SJCRH30 (cell line): Measurements from ENCODE around the gene TOM1L2. TPM values are rescaled to one million over a fixed set of nuclear protein-coding genes. Genes with fewer than 3 reads are reported as not detected.

Experiments
- DNase-seq, 2 experiments: peaks; one replicate each; pipeline ENCODE4 v3.0.0-alpha.2; 2015 to 2020
- H3K27ac ChIP-seq: fragments of 250-450 bp; sonication (Bioruptor Pico); 2 replicates; pipeline ENCODE4 v1.5.1; 2020; ENCODE audit warnings: mild to moderate bottlenecking, moderate library complexity
- H3K27me3 ChIP-seq: fragments of 250-450 bp; sonication (Bioruptor Pico); 2 replicates; pipeline ENCODE4 v1.5.1; 2020; ENCODE audit warnings: mild to moderate bottlenecking, moderate library complexity
- H3K36me3 ChIP-seq: fragments of 250-450 bp; sonication (Bioruptor Pico); 2 replicates; pipeline ENCODE4 v1.5.1; 2020; ENCODE audit warnings: mild to moderate bottlenecking, moderate library complexity
- H3K4me1 ChIP-seq: fragments of 250-450 bp; sonication (Bioruptor Pico); 2 replicates; pipeline ENCODE4 v1.5.1; 2020; ENCODE audit warnings: mild to moderate bottlenecking, moderate library complexity
- H3K4me3 ChIP-seq: fragments of 250-450 bp; sonication (Bioruptor Pico); 2 replicates; pipeline ENCODE4 v1.5.1; 2020; ENCODE audit warnings: mild to moderate bottlenecking, moderate library complexity
- H3K9me3 ChIP-seq: fragments of 250-450 bp; sonication (Bioruptor Pico); replicated peaks from 2 replicates; pipeline ENCODE4 v1.5.1; 2020; ENCODE audit warnings: mild to moderate bottlenecking, moderate library complexity
- total RNA-seq: library from RNA; depleted of rRNA; stranded (reverse); fragments of >200 nt; shearing (Covaris generic); gene quantifications from 2 replicates; pipeline ENCODE4 v1.2.3, GENCODE V29; 2014

Gene TOM1L2
- total RNA-seq, 1 experiment from 2014 or later, result 30.0 TPM

GRCh38 chr17:17839791-17840707 is 132.2 kb downstream of the TOM1L2 start:
- DNase-seq, result peak; percentile 95 to 97
- H3K27me3 ChIP-seq, result no peaks in the 10 kb centered on the region
- H3K36me3 ChIP-seq, result no peaks in the 10 kb centered on the region
- peak overlapping the region; percentile 62 for H3K4me3 ChIP-seq
- H3K4me1 ChIP-seq, result peaks cover 43% of the 10 kb centered on the region
- H3K9me3 ChIP-seq, result no peaks in the 10 kb centered on the region
- H3K27ac ChIP-seq, result peak overlapping the region; percentile 78

- H3K27ac ChIP-seq, result no peak overlapping the region
- no peaks in the 10 kb centered on the region for H3K9me3 ChIP-seq
- H3K36me3 ChIP-seq, result no peaks in the 10 kb centered on the region
- H3K4me1 ChIP-seq, result peaks cover 29% of the 10 kb centered on the region
- no peak overlapping the region for H3K4me3 ChIP-seq
- H3K27me3 ChIP-seq, result no peaks in the 10 kb centered on the region
- DNase-seq, result peak; percentile 81 to 88
Measured at GRCh38 chr17:17837966-17838962, 133.9 kb downstream of the TOM1L2 start.

DNA sequence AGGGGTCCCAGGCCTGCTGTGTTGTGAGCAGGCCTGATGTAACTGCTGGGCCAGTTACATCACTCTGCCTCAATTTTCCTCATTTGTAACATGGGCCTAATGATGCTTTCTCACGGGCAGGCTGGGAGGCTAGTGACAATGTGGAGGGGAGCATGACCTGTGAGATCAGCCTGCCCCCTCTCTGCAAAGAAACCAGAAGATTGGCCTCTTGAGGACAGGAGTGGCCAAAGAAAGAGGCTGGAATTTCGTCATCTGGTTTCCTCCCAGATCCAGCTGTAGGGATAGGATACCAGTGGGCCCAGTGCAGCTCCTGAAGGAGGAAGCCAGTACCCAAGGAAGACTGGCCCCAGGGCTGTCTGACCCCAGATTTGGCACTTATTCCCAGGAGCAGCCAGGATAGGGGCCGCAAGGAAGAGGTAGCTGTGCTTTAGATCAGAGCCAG is 134.8 kb downstream of the TOM1L2 start:
- H3K36me3 ChIP-seq, result no peaks in the 10 kb centered on the region
- H3K4me1 ChIP-seq, result peaks cover 29% of the 10 kb centered on the region
- no peaks in the 10 kb centered on the region for H3K9me3 ChIP-seq
- peak in 1 of 2 experiments; percentile 67 for DNase-seq
- no peaks in the 10 kb centered on the region for H3K27me3 ChIP-seq
- H3K27ac ChIP-seq, result peak overlapping the region; percentile 81
- peak overlapping the region; percentile 82 for H3K4me3 ChIP-seq

- Histone ChIP-seq H3K4me1 (peaks cover 29% of the 10 kb centered on the region), H3K36me3 (no peaks in the 10 kb centered on the region), H3K27ac (peak within 1 kb of the TSS; percentile 81), H3K4me3 (peak within 1 kb of the TSS; percentile 82), H3K27me3 (no peaks in the 10 kb centered on the region), H3K9me3 (no peaks in the 10 kb centered on the region)
- DNase-seq, result peak; percentile 89 to 95
Measured at GRCh38 chr17:17836818-17837379, 135.3 kb downstream of the TOM1L2 start, which contains the start of gene SREBF1. Gene SREBF1 (minus strand): TSS chr17:17836986. CDS start chr17:17836817, 169 bp downstream.

- H3K9me3 ChIP-seq, result no peaks in the 10 kb centered on the region
- no peaks in the 10 kb centered on the region for H3K36me3 ChIP-seq
- peaks cover 29% of the 10 kb centered on the region for H3K4me1 ChIP-seq
- H3K27me3 ChIP-seq, result no peaks in the 10 kb centered on the region
- H3K4me3 ChIP-seq, result peak overlapping the region; percentile 82
- peak; percentile 100 for DNase-seq
- peak overlapping the region; percentile 81 for H3K27ac ChIP-seq
Measured at GRCh38 chr17:17836250-17836817, 135.9 kb downstream of the TOM1L2 start.

DNA sequence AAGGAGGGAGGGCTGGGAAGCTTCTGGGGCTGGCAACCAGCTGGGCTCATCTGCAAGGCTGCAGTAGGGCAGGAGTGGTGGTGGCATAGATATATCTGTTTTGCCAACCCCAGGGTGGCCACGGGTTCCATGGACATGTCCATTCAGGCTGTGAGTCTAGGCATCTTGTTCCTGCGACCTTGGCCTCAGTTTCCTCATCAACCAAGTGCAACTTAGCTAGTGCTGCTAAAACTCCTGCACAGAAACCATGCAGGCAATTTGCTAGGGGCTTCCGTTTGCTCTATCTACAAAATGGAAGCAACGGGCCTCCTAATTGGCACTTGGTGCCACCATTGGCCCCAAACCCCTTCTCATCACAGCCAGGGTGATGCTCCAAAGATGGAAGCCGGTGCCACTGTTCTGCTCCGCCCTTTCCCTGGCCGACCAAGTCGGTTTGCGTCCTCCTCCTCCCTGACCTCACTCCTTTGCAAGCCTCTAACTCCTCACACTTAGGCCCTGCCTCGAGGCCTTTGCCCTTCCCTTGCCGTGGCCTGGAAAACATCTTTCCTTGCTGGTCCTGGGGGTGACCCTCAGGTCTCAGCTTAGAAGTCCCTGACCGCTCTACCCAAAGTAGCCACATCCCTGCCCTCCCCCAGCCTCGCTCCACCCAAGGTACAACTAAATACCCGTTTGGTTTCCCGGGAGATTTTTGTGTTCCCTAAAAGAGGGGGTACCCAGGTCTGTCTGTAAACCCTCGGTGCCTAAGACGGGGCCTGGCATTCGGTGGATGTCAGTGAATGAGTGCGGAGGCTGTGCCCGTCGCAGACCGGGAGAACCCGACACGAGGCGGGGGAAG is 136.6 kb downstream of the TOM1L2 start:
- Histone ChIP-seq H3K27me3 (no peaks in the 10 kb centered on the region), H3K4me3 (peak overlapping the region; percentile 82), H3K27ac (peak overlapping the region; percentile 81), H3K4me1 (peaks cover 24% of the 10 kb centered on the region), H3K36me3 (no peaks in the 10 kb centered on the region), H3K9me3 (no peaks in the 10 kb centered on the region)
- no peak for DNase-seq

DNA sequence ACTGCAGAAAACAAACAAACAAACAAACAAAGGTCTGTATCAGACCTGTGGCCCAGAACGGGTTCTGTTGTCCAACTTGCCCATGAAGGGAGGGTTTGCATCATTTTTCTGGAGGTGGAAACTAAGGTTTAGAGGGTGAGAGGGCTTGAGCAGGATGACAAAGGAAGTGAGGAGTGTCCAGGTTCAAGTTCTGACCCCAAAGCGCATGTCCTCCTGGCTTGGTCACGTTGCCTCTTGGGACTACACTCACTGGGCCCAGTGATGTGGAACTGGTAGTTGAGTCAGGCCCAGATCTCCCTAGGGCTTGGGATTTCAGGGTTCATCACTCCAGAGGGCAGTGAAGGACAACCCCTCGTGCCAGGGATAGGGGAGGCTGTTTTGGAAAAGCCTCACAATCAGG is 137.2 kb downstream of the TOM1L2 start:
- no peak overlapping the region for H3K4me3 ChIP-seq
- H3K4me1 ChIP-seq, result peaks cover 24% of the 10 kb centered on the region

DNA sequence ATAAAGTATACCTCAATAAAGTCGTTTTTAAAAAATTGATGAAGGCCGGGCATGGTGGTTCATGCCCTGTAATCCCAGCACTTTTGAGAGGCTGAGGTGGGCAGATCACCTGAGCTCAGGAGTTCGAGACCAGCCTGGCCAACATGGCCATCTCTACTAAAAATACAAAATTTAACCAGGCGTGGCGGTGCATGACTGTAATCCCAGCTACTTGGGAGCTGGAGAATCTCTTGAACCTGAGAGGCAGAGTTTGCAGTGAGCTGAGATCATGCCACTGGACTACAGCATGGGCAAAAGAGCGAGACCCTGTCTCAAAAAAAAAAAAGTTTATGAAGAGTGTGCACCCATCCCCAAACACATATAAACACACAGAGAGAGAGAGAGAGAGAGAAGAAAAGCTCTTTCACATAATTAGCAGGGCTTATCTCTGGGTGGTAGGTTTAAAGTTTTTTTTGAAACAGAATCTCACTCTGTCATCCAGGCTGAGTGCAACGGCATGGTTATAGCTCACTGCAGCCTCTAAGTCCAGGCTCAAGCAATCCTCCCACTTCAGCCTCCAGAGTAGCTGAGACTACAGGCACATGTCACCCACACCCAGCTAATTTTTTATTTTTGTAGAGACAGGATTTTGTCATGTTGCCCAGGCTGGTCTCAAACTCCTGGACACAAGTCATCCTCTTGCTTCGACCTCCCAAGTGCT is 138.4 kb downstream of the TOM1L2 start:
- H3K27me3 ChIP-seq, result no peaks in the 10 kb centered on the region

More for the DNA sequence above, 137.2 kb downstream of the TOM1L2 start:
- DNase-seq, result no peak
- Histone ChIP-seq H3K36me3 (no peaks in the 10 kb centered on the region), H3K27me3 (no peaks in the 10 kb centered on the region), H3K27ac (no peak overlapping the region), H3K9me3 (no peaks in the 10 kb centered on the region)

GRCh38 chr17:17832032-17832363 is 140.2 kb downstream of the TOM1L2 start:
- Histone ChIP-seq H3K36me3 (no peaks in the 10 kb centered on the region), H3K27ac (no peak overlapping the region), H3K4me3 (no peak overlapping the region), H3K4me1 (peaks cover 9% of the 10 kb centered on the region), H3K9me3 (no peaks in the 10 kb centered on the region), H3K27me3 (no peaks in the 10 kb centered on the region)
- no peak for DNase-seq

More for the DNA sequence above, 138.4 kb downstream of the TOM1L2 start:
- Histone ChIP-seq H3K4me3 (no peak overlapping the region), H3K4me1 (peaks cover 19% of the 10 kb centered on the region), H3K36me3 (no peaks in the 10 kb centered on the region), H3K9me3 (no peaks in the 10 kb centered on the region), H3K27ac (no peak overlapping the region)
- no peak for DNase-seq

DNA sequence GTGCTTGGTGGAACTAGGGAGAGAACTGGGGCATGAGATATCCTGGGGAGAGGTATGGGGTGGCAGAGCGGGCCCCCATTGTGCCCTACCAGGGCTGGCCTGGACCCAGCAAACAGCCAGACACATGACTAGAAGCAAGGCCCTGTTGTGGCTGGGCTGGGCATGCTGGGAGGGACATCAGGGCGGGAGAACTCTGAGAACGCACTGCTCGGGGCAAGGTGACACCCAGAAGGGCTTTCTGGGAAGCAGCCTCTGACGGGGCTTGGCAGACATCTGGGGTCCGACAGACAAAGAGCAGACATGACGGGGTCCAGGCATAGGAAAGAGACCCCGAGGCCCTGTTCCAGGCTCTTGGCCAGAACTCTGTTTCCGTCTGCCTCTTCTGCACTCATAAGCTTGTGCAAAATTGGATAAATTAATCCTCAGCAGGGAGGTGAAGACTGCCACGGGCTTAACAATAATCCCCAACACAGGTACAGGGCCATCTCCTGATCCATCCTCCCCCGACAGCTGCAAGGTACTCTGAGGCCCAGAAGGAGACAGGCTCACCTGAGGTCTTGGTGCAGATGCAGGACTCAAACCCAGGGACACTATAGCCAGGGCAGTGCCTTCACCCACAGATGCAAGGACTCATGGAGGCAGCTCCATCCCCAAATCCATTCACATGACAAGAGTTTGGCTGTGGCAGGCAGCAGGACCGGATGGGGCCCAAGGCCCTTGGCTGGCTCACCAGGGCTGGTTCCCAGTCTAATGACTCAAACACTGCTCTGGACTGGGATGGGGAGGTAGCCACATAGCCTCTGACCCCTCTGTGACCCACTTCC is 140.8 kb downstream of the TOM1L2 start:
- no peak overlapping the region for H3K27ac ChIP-seq

GRCh38 chr17:17830740-17831207 is 141.4 kb downstream of the TOM1L2 start:
- Histone ChIP-seq H3K4me1 (peaks cover 8% of the 10 kb centered on the region), H3K9me3 (no peaks in the 10 kb centered on the region), H3K4me3 (no peak overlapping the region), H3K27ac (no peak overlapping the region), H3K27me3 (no peaks in the 10 kb centered on the region), H3K36me3 (no peaks in the 10 kb centered on the region)
- DNase-seq, result no peak

More for the DNA sequence above, 140.8 kb downstream of the TOM1L2 start:
- Histone ChIP-seq H3K9me3 (no peaks in the 10 kb centered on the region), H3K36me3 (no peaks in the 10 kb centered on the region), H3K4me3 (no peak overlapping the region), H3K4me1 (peaks cover 10% of the 10 kb centered on the region), H3K27me3 (no peaks in the 10 kb centered on the region)
- no peak for DNase-seq

- H3K4me1 ChIP-seq, result peaks cover 6% of the 10 kb centered on the region; the same call in 1 of the 2 replicates
- no peak overlapping the region for H3K27ac ChIP-seq
- no peak overlapping the region for H3K4me3 ChIP-seq
- H3K36me3 ChIP-seq, result no peaks in the 10 kb centered on the region
- H3K27me3 ChIP-seq, result no peaks in the 10 kb centered on the region
- no peaks in the 10 kb centered on the region for H3K9me3 ChIP-seq
- no peak for DNase-seq
Measured at GRCh38 chr17:17830269-17830567, 142.0 kb downstream of the TOM1L2 start.
